HUES6 (cell line): ENCODE data around the gene C1QC.
A peak's percentile ranks its signal among the peaks of the same experiment; 100 is the strongest.

Experiments used
- H3K27ac ChIP-seq: 2 replicates; pipeline ENCODE4 v1.7.0; 2013; ENCODE audit warnings: low read depth, mild to moderate bottlenecking, low read length, inconsistent platforms
- H3K27me3 ChIP-seq: 2 replicates; pipeline ENCODE4 v1.6.1; 2013; ENCODE audit warnings: low read length; ENCODE audit not compliant: control insufficient read depth, insufficient read depth
- H3K36me3 ChIP-seq: 2 replicates; pipeline ENCODE4 v1.6.1; 2013; ENCODE audit warnings: low read length; ENCODE audit not compliant: control insufficient read depth, insufficient read depth
- H3K4me1 ChIP-seq: 2 replicates; pipeline ENCODE4 v1.6.1; 2013; ENCODE audit warnings: low read length; ENCODE audit not compliant: control insufficient read depth, insufficient read depth
- H3K4me3 ChIP-seq: 2 replicates; pipeline ENCODE4 v1.5.1; 2013; ENCODE audit warnings: low read depth, low read length
- H3K9ac ChIP-seq: one replicate; pipeline ENCODE4 v1.6.1; 2013; ENCODE audit warnings: mild to moderate bottlenecking, low read length
- H3K9me3 ChIP-seq: 2 replicates; pipeline ENCODE4 v1.6.1; 2013; ENCODE audit warnings: low read depth, low read length; ENCODE audit not compliant: control insufficient read depth, insufficient read depth

The C1QC gene

GRCh38 chr1:22636353-22636752 lies 7.1 kb upstream of the C1QC start, which contains the start of gene C1QA:
TSS of gene C1QA (plus strand) at chr1:22636628. CDS start at chr1:22637617, 989 bp downstream.
- Histone ChIP-seq H3K36me3 (no peaks in the 10 kb centered on the region), H3K9ac (no peak within 1 kb of the TSS), H3K27ac (no peak within 1 kb of the TSS), H3K27me3 (0 out of 2 replicates have a peak, but pooled peaks cover 3% of the 10 kb centered on the region), H3K4me1 (peaks cover 11% of the 10 kb centered on the region), H3K9me3 (peaks cover 11% of the 10 kb centered on the region), H3K4me3 (no peak within 1 kb of the TSS)

- peaks cover 11% of the 10 kb centered on the region for H3K9me3 ChIP-seq
These were observed 6.5 kb upstream of the C1QC start for GRCh38 chr1:22636927-22637326.

GRCh38 chr1:22637907-22638445 lies 5.5 kb upstream of the C1QC start:
- Histone ChIP-seq H3K9me3 (peaks cover 11% of the 10 kb centered on the region), H3K27me3 (0 out of 2 replicates have a peak, but pooled peaks cover 6% of the 10 kb centered on the region), H3K9ac (no peak overlapping the region), H3K4me3 (no peak overlapping the region), H3K36me3 (no peaks in the 10 kb centered on the region), H3K4me1 (peaks cover 9% of the 10 kb centered on the region), H3K27ac (no peak overlapping the region)

More at GRCh38 chr1:22636927-22637326, 6.5 kb upstream of the C1QC start:
- H3K27ac ChIP-seq, result no peak overlapping the region
- no peak overlapping the region for H3K9ac ChIP-seq
- peaks cover 9% of the 10 kb centered on the region for H3K4me1 ChIP-seq
- H3K27me3 ChIP-seq, result 0 out of 2 replicates have a peak, but pooled peaks cover 6% of the 10 kb centered on the region
- no peaks in the 10 kb centered on the region for H3K36me3 ChIP-seq
- H3K4me3 ChIP-seq, result no peak overlapping the region

- Histone ChIP-seq H3K27me3 (0 out of 2 replicates have a peak, but pooled peaks cover 6% of the 10 kb centered on the region), H3K27ac (no peak overlapping the region), H3K36me3 (no peaks in the 10 kb centered on the region), H3K9me3 (peaks cover 11% of the 10 kb centered on the region), H3K4me3 (no peak overlapping the region), H3K4me1 (peaks cover 9% of the 10 kb centered on the region), H3K9ac (no peak overlapping the region)
These were observed 4.8 kb upstream of the C1QC start for GRCh38 chr1:22638476-22639234.

GRCh38 chr1:22639286-22639685 lies 4.1 kb upstream of the C1QC start:
- Histone ChIP-seq H3K27ac (no peak overlapping the region; the same call in 1 of the 2 replicates), H3K4me1 (peaks cover 9% of the 10 kb centered on the region), H3K9me3 (peaks cover 10% of the 10 kb centered on the region), H3K27me3 (0 out of 2 replicates have a peak, but pooled peaks cover 6% of the 10 kb centered on the region), H3K36me3 (no peaks in the 10 kb centered on the region), H3K4me3 (no peak overlapping the region), H3K9ac (no peak overlapping the region)

- Histone ChIP-seq H3K27me3 (peaks cover 9% of the 10 kb centered on the region; the same call in 1 of the 2 replicates), H3K4me1 (peaks cover 9% of the 10 kb centered on the region), H3K4me3 (no peak overlapping the region), H3K9ac (no peak overlapping the region), H3K9me3 (no peaks in the 10 kb centered on the region), H3K27ac (no peak overlapping the region), H3K36me3 (no peaks in the 10 kb centered on the region)
These were observed 2.2 kb upstream of the C1QC start for GRCh38 chr1:22641247-22641646.

- Histone ChIP-seq H3K27ac (no peak overlapping the region), H3K4me3 (no peak overlapping the region)
These were observed 1.4 kb upstream of the C1QC start for GRCh38 chr1:22641906-22642636.

GRCh38 chr1:22643928-22644327 lies 495 bp downstream of the C1QC start:
- Histone ChIP-seq H3K9ac (peak overlapping the region; percentile 6), H3K9me3 (no peaks in the 10 kb centered on the region), H3K36me3 (no peaks in the 10 kb centered on the region), H3K4me1 (peaks cover 9% of the 10 kb centered on the region), H3K27me3 (peaks cover 9% of the 10 kb centered on the region; the same call in 1 of the 2 replicates), H3K4me3 (no peak overlapping the region), H3K27ac (no peak overlapping the region)

More at GRCh38 chr1:22641906-22642636, 1.4 kb upstream of the C1QC start:
- Histone ChIP-seq H3K27me3 (peaks cover 9% of the 10 kb centered on the region; the same call in 1 of the 2 replicates), H3K4me1 (peaks cover 9% of the 10 kb centered on the region), H3K36me3 (no peaks in the 10 kb centered on the region), H3K9me3 (no peaks in the 10 kb centered on the region), H3K9ac (no peak overlapping the region)

GRCh38 chr1:22645931-22646330 lies 2.5 kb downstream of the C1QC start:
- Histone ChIP-seq H3K36me3 (no peaks in the 10 kb centered on the region), H3K27ac (no peak overlapping the region), H3K4me1 (0 out of 2 replicates have a peak, but pooled peaks cover 3% of the 10 kb centered on the region), H3K27me3 (peaks cover 9% of the 10 kb centered on the region; the same call in 1 of the 2 replicates), H3K9ac (no peak overlapping the region), H3K9me3 (no peaks in the 10 kb centered on the region), H3K4me3 (no peak overlapping the region)

GRCh38 chr1:22646384-22646783 lies 3.0 kb downstream of the C1QC start:
- no peak overlapping the region for H3K4me3 ChIP-seq
- peaks cover 6% of the 10 kb centered on the region; the same call in 1 of the 2 replicates for H3K27me3 ChIP-seq
- H3K4me1 ChIP-seq, result 0 out of 2 replicates have a peak, but pooled peaks cover 3% of the 10 kb centered on the region
- no peak overlapping the region for H3K9ac ChIP-seq
- H3K36me3 ChIP-seq, result no peaks in the 10 kb centered on the region
- no peak overlapping the region for H3K27ac ChIP-seq
- no peaks in the 10 kb centered on the region for H3K9me3 ChIP-seq
